HL-60 (cell line): ENCODE results near the gene LMNTD1.

Experiments
- DNase-seq, 2 experiments: peaks; one replicate each; pipeline ENCODE4 v3.0.0-alpha.2; 2010 to 2020; ENCODE audit warnings: low read depth in 1 of 2, low spot score in 1 of 2
- H3K27ac ChIP-seq: fragments of 250-450 bp; sonication (Bioruptor Pico); replicated peaks from 2 replicates; pipeline ENCODE4 v1.5.1; 2020; ENCODE audit warnings: mild to moderate bottlenecking, moderate library complexity
- H3K27me3 ChIP-seq: fragments of 250-450 bp; sonication (Bioruptor Pico); 2 replicates; pipeline ENCODE4 v1.5.1; 2021; ENCODE audit warnings: mild to moderate bottlenecking, moderate library complexity; ENCODE audit not compliant: insufficient read depth, poor library complexity, severe bottlenecking
- H3K4me3 ChIP-seq: replicated peaks from 2 replicates; pipeline ENCODE4 v1.5.1; 2011; ENCODE audit warnings: mild to moderate bottlenecking, control low read depth, low read length; ENCODE audit not compliant: insufficient read depth
- CTCF ChIP-seq: IDR thresholded peaks from one replicate; pipeline ENCODE4 v1.5.1; 2011; ENCODE audit warnings: low read length, control low read depth, inconsistent platforms; ENCODE audit not compliant: insufficient read depth
- GABPA ChIP-seq: IDR thresholded peaks from 2 replicates; pipeline ENCODE4 v1.6.1; 2012; ENCODE audit warnings: low read depth
- POLR2AphosphoS5 ChIP-seq: IDR thresholded peaks from 2 replicates; pipeline ENCODE4 v1.6.1; 2012; ENCODE audit warnings: low read depth
- REST ChIP-seq: IDR thresholded peaks from 2 replicates; pipeline ENCODE4 v1.6.1; 2012; ENCODE audit warnings: low read depth; ENCODE audit not compliant: insufficient replicate concordance
- SPI1 ChIP-seq: IDR thresholded peaks from 2 replicates; pipeline ENCODE4 v1.6.1; 2012; ENCODE audit warnings: low read depth, mild to moderate bottlenecking, borderline replicate concordance

LMNTD1 gene

GRCh38 chr12:25469368-25469767 lies 83.7 kb downstream of the LMNTD1 start:
- DNase-seq = no peak
- Histone ChIP-seq H3K27me3 (no peaks in the 10 kb centered on the region), H3K27ac (no peak overlapping the region), H3K4me3 (no peak overlapping the region)
- TF ChIP-seq GABPA (no peak), POLR2AphosphoS5 (no peak), SPI1 (no peak), REST (no peak), CTCF (no peak)

GRCh38 chr12:25463521-25463920 lies 89.6 kb downstream of the LMNTD1 start:
- TF ChIP-seq SPI1 = no peak
- no peak for TF ChIP-seq REST
- TF ChIP-seq CTCF = no peak
- TF ChIP-seq GABPA = no peak
- no peak for TF ChIP-seq POLR2AphosphoS5
- DNase-seq = no peak
- H3K4me3 ChIP-seq = no peak overlapping the region
- H3K27ac ChIP-seq = no peak overlapping the region
- H3K27me3 ChIP-seq = no peaks in the 10 kb centered on the region

GRCh38 chr12:25463005-25463404 lies 90.1 kb downstream of the LMNTD1 start:
- Histone ChIP-seq H3K4me3 (no peak overlapping the region), H3K27ac (no peak overlapping the region), H3K27me3 (no peaks in the 10 kb centered on the region)
- TF ChIP-seq SPI1 (no peak), POLR2AphosphoS5 (no peak), REST (no peak), CTCF (no peak), GABPA (no peak)
- no peak for DNase-seq
